Common myeloid progenitor, CD34-positive (primary cell): ENCODE results near the gene DYNLT2B.
A peak's percentile ranks its signal among the peaks of the same experiment; 100 is the strongest.

Experiments used
- CTCF ChIA-PET: fragments of 350-600 bp; sonication (Branson Sonifier 250); formaldehyde crosslinking; loops from one replicate; lab custom pipeline; 2021; ENCODE audit warnings: antibody characterized with exemption; lab: Charles Lee
- POLR2A ChIA-PET: fragments of 350-600 bp; sonication (Branson Sonifier 250); formaldehyde crosslinking; loops from one replicate; lab custom pipeline; 2021; ENCODE audit warnings: antibody characterized with exemption; lab: Charles Lee
- DNase-seq, 3 donors: peaks; one replicate each; pipeline versions ENCODE4 v3.0.0 to v3.0.0-alpha.2; 2013
- H3K27ac ChIP-seq, 2 experiments: 1 replicate in 1 of 2; 2 replicates in 1 of 2; pipeline ENCODE4 v1.7.0; 2013; ENCODE audit warnings: inconsistent platforms in 2 of 2, low read length in 2 of 2, mild to moderate bottlenecking in 2 of 2, low read depth in 1 of 2, moderate library complexity in 1 of 2; ENCODE audit not compliant: severe bottlenecking in 2 of 2, insufficient read depth in 1 of 2, poor library complexity in 1 of 2
- H3K27me3 ChIP-seq, 5 experiments: replicated peaks in 2 of 5; 1 replicate in 3 of 5; 2 replicates in 2 of 5; pipeline versions ENCODE4 v1.6.1 to v1.7.0; 2013; ENCODE audit warnings: low read length in 4 of 5, mild to moderate bottlenecking in 2 of 5, moderate library complexity in 2 of 5, inconsistent platforms in 1 of 5; ENCODE audit not compliant: insufficient read depth in 5 of 5, control insufficient read depth in 4 of 5
- H3K36me3 ChIP-seq, 4 experiments: 1 replicate in 2 of 4; 2 replicates in 2 of 4; pipeline versions ENCODE4 v1.6.1 to v1.7.0; 2013; ENCODE audit warnings: low read length in 3 of 4, control low read depth in 1 of 4, mild to moderate bottlenecking in 1 of 4; ENCODE audit not compliant: control insufficient read depth in 4 of 4, insufficient read depth in 4 of 4
- H3K4me1 ChIP-seq, 4 experiments: 1 replicate in 3 of 4; 2 replicates in 1 of 4; pipeline versions ENCODE4 v1.6.1 to v1.7.1; 2013; ENCODE audit warnings: low read length in 3 of 4, mild to moderate bottlenecking in 3 of 4, control low read depth in 1 of 4, inconsistent platforms in 1 of 4, moderate library complexity in 1 of 4; ENCODE audit not compliant: control insufficient read depth in 4 of 4, insufficient read depth in 4 of 4; ENCODE audit errors: control extremely low read depth in 1 of 4
- H3K4me3 ChIP-seq, 7 experiments: 1 replicate in 4 of 7; 2 replicates in 3 of 7; pipeline versions ENCODE4 v1.5.1 to v1.7.0; 2013; ENCODE audit warnings: mild to moderate bottlenecking in 7 of 7, low read length in 6 of 7, moderate library complexity in 6 of 7, inconsistent platforms in 2 of 7, low read depth in 2 of 7, control low read depth in 1 of 7; ENCODE audit not compliant: insufficient read depth in 4 of 7, control insufficient read depth in 1 of 7; ENCODE audit errors: extremely low read depth in 1 of 7
- H3K9me3 ChIP-seq, 5 experiments: 1 replicate in 4 of 5; 2 replicates in 1 of 5; pipeline versions ENCODE4 v1.6.1 to v1.7.1; 2013; ENCODE audit warnings: low read length in 4 of 5, mild to moderate bottlenecking in 2 of 5, inconsistent platforms in 1 of 5, low read depth in 1 of 5, moderate library complexity in 1 of 5; ENCODE audit not compliant: control insufficient read depth in 4 of 5, insufficient read depth in 2 of 5; ENCODE audit errors: control extremely low read depth in 1 of 5
- WGBS: methylation state at CpG from one replicate; pipeline ENCODE4 v1.1.5; 2013; ENCODE audit not compliant: insufficient coverage; 5-methylcytosine and 5-hydroxymethylcytosine counted together

The DYNLT2B gene

DNA sequence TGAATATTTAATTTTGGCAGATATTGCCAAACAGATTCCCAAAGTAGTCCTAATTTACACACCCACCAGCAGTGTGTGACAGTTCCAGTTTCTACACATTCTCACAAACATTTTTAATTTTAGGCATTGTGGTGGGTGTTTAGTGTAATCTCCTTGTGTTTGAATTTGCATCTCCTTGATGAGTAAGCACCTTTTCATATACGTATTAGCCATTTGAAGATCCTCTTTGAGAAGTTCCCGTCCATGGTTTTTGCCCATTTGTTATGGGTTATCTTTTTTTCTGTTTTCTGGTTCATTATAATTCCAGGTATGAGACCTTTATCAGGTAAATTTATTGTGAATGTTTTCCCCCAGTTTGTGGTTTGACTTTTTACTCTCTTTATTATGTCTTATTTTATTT, 22.4 kb upstream of the DYNLT2B start:
- ChIA-PET POLR2A (no interaction called here), CTCF (interaction anchor here (1.5 kb wide), 1 partner anchor 82 kb away, joined by 3 read pairs; no protein-coding TSS in a partner anchor)
- no peak overlapping the region for H3K27ac ChIP-seq
- DNase-seq, result peak in 2 of 3 donors; percentile 11 to 27
- no peaks in the 10 kb centered on the region for H3K27me3 ChIP-seq
- H3K4me3 ChIP-seq, result no peak overlapping the region
- peaks cover 0 to 20% (median 11%) of the 10 kb centered on the region in 4 experiments for H3K4me1 ChIP-seq
- no peaks in the 10 kb centered on the region for H3K36me3 ChIP-seq
- WGBS, result no CpG with 5 or more reads among the region's 2 CpGs
- H3K9me3 ChIP-seq, result peaks cover 0 to 11% (median 3%) of the 10 kb centered on the region in 5 experiments

DNA sequence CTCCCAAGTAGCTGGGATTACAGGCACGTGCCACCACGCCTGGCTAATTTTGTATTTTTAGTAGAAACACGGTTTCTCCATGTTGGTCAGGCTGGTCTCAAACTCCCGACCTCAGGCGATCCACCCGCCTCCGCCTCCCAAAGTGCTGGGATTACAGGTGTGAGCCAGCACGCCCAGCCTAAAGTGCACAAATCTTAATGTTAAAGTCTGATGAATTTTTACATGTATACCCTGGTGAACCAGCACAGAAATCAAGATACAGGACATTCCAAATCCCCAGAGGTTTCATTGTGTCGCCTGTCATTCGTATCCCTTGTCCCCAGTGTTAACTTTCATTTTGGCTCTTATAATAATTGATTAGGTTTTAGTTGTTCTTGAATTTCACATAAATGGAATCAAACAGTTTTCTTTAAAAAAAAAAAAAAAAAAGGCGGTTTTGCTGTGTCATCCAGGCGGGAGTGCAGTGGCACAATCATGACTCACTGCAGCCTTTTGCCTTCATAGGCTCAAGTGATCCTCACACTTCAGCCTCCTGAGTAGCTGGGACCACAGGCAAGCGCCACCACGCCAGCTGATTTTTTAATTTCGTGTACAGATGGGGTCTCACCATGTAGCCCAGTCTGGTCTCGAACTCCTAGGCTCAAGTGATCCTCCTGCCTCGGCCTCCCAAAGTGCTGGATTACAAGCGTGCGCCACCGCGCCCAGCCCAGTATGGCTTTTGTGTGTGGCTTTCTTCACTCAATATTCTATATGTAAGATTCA, 21.6 kb upstream of the DYNLT2B start:
- no peaks in the 10 kb centered on the region for H3K27me3 ChIP-seq
- no peak overlapping the region for H3K27ac ChIP-seq
- ChIA-PET CTCF (interaction anchor here (0.6 kb wide), 1 partner anchor 717 kb away, joined by 3 read pairs; no protein-coding TSS in a partner anchor), POLR2A (no interaction called here)
- no peak overlapping the region for H3K4me3 ChIP-seq
- peaks cover 0 to 13% (median 3%) of the 10 kb centered on the region in 4 experiments for H3K4me1 ChIP-seq
- peaks cover 0 to 11% (median 3%) of the 10 kb centered on the region in 5 experiments for H3K9me3 ChIP-seq
- DNase-seq, result peak; percentile 45 to 82 (median 81)
- H3K36me3 ChIP-seq, result no peaks in the 10 kb centered on the region
- WGBS, result 100% methylated on average over 11 of the region's 21 CpGs

DNA sequence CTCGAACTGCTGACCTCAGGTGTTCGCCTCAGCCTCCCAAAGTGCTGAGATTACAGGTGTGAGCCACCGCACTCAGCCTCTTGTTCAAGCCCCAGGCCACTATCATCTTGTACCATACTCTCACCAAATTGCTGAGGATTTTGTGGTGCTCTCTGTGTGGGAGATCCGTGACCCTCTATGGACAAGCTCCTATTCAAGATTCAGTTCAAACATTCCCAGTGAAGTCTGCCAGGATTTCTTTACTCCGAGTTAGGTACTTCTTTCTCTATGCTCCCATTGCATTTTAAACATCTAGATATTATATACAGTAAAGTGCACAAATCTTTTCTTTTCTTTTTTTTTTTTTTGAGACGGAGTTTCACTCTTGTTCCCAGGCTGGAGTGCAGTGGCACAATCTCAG, 21.0 kb upstream of the DYNLT2B start:
- Histone ChIP-seq H3K27me3 (no peaks in the 10 kb centered on the region), H3K4me3 (no peak overlapping the region), H3K36me3 (no peaks in the 10 kb centered on the region), H3K4me1 (peaks cover 0 to 6% (median 0%) of the 10 kb centered on the region in 4 experiments), H3K27ac (peak overlapping the region in 1 of 2 experiments; percentile 71), H3K9me3 (peaks cover 0 to 11% (median 3%) of the 10 kb centered on the region in 5 experiments)
- 100% methylated on average over 1 of the region's 6 CpGs for WGBS
- ChIA-PET CTCF (no interaction called here), POLR2A (no interaction called here)
- no peak for DNase-seq

DNA sequence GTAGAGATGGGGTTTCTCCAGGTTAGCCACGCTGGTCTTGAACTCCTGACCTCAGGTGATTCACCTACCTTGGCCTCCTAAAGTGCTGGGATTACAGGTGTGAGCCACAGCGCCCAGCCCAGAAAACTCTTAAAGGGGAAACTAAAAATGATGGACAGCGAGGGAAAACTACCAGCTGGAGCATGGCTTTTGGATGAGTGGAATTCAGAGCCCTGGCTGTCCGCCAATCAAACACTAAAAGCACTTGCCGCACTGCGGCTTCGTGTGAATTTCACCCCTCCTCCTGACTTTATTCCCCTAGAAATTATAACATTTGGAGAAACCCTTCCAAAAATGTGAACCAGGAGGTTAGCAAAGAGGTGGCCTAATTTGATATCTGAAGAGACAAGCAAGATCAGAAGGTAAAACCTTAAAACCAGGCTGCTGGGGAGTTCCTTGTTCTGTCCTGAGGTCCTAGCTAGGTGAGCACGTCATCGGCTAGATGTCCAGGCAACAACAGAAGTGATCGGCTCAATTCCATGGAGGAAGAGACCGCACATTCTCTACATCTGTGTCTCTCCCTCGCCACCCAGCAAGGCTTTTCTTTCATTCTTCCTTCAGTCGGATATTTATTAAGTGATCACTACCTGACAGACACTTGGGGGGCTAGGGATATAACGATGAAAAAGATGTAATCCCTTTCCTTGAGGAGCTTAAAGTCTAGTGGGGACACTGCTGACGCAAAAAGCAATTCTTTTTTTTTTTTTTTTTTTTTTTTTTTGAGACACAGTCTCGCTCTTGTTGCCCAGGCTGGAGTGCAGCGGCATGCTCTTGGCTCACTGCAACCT, 18.5 kb upstream of the DYNLT2B start:
- ChIA-PET CTCF (no interaction called here), POLR2A (interaction anchor here (0.7 kb wide), 1 partner anchor 12 kb away, joined by 6 read pairs; no protein-coding TSS in a partner anchor)
- DNase-seq, result no peak
- H3K36me3 ChIP-seq, result no peaks in the 10 kb centered on the region
- peaks cover 0 to 5% (median 0%) of the 10 kb centered on the region in 4 experiments for H3K4me1 ChIP-seq
- H3K27ac ChIP-seq, result peak overlapping the region in 1 of 2 experiments; percentile 71
- H3K4me3 ChIP-seq, result no peak overlapping the region
- WGBS, result 94% methylated on average over 11 of the region's 17 CpGs
- no peaks in the 10 kb centered on the region for H3K27me3 ChIP-seq
- H3K9me3 ChIP-seq, result peaks cover 0 to 11% (median 3%) of the 10 kb centered on the region in 5 experiments

DNA sequence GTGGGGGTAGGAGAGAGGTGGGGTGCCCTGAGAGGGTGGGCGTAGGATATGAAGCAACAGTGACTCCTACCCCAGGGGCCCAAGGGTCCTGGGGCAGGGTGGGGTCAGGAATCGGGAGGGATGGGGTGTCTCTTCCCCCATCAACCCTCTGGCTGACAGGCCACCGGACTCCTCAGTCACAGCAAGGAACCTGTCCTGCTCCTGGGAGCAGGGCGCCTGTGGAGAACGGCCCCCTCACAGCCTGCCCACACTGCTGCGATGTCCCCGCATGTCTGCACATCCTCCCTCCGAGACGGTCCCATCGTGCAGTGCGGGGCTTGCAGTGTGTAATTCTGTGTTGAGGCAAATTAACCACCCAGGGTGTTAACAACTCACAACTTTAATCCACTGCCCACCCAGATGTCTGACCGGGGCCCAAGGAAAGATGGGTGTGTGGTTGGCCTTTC, 17.5 kb upstream of the DYNLT2B start:
- H3K9me3 ChIP-seq, result peaks cover 0 to 11% (median 3%) of the 10 kb centered on the region in 5 experiments
- CTCF ChIA-PET, result no interaction called here
- no peaks in the 10 kb centered on the region for H3K27me3 ChIP-seq
- no peaks in the 10 kb centered on the region for H3K4me1 ChIP-seq
- H3K4me3 ChIP-seq, result no peak overlapping the region
- POLR2A ChIA-PET, result no interaction called here
- WGBS, result 56% methylated on average over 4 of the region's 12 CpGs
- H3K27ac ChIP-seq, result no peak overlapping the region
- no peak for DNase-seq
- no peaks in the 10 kb centered on the region for H3K36me3 ChIP-seq

DNA sequence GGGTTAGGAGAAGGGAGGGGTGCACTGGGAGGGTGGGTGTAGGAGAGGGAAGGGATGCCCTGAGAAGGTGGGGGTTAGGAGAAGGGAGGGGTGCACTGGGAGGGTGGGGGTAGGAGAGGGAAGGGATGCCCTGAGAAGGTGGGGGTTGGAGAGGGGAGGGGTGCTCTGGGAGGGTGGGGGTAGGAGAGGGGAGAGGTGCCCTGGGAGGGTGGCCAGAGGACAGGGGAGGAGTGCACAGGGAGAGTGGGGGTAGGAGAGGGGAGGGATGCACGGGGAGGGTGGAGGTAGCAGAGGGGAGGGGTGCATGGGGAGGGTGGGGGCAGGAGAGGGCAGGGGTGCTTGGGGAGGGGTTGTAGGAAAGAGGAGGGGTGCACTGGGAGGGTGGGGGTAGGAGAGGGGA, 16.9 kb upstream of the DYNLT2B start:
- DNase-seq, result no peak
- no peak overlapping the region for H3K4me3 ChIP-seq
- H3K27me3 ChIP-seq, result no peaks in the 10 kb centered on the region
- no peaks in the 10 kb centered on the region for H3K4me1 ChIP-seq
- POLR2A ChIA-PET, result no interaction called here
- H3K27ac ChIP-seq, result no peak overlapping the region
- no peaks in the 10 kb centered on the region for H3K36me3 ChIP-seq
- CTCF ChIA-PET, result no interaction called here
- no CpG with 5 or more reads among the region's 1 CpG for WGBS
- H3K9me3 ChIP-seq, result peaks cover 0 to 11% (median 3%) of the 10 kb centered on the region in 5 experiments
